ENCODE results near the gene RPL35A. TPM values are rescaled to one million over a fixed set of nuclear protein-coding genes. Genes with fewer than 3 reads are reported as not detected.
"Not testable (repeated sequence)": the region's sequence is repeated elsewhere in the genome, so short reads cannot be mapped to it uniquely, and the experiment has no call there.

Gene RPL35A
- total RNA-seq = 671 TPM
- long read RNA-seq, transcript RPL35A-205 (5 exons, 553 nt) = minor isoform, 5 of 216 reads
- long read RNA-seq, transcript RPL35A-206 (5 exons, 1,444 nt) = major isoform, 199 of 216 reads
- long read RNA-seq, partial matches to known transcripts = 9 of 216 reads
- long read RNA-seq, other reads (novel, unspliced or antisense) = 1 of 216 reads

DNA sequence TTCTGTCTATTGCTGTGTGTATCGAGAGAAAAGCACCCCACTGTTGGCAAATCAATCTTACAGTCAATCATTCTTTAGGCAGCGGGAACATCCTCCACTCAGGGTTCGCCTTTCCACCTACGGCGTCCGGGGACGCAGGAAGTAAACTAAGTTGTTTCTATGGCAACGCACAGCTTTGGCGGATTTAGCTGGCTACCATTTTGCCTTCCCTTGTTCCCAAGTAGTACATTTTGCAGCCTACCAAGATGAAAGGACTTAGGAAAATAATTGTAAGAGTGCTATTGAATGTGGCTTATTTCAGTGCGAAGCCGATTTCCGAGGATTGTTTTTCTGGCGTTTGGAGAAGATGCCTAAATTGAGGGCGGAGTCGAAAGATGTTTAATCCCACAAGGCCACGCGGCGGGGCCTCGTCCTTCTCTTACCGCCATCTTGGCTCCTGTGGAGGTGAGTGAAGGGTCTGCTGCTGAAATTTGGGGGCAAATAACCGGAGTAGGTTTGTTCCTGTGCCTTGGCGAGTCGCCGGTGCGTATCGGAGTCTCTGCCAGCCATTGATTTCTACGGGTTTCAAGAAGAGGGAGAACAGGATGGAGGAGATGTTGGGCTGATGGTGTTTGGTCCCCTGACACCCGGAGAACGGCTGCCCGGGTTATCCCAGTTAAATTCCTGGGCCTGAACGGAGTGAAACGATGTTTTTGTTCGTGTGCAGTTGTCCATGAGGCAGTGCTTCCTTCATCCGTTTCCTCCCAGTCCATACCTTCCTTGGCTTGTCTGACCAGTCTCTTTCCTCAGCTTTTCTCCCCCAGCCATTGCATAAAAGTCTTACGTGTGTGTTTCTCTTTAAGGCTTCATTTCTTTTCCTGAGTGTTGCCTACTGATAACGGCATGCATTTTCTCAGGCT is at the start of gene RPL35A:
TSS of gene RPL35A (plus strand) at position 413 of the 899 bp plus-strand sequence. CDS start 778 bp downstream, outside the sequence.
- intact Hi-C loops (cut with DNase I) = no loop called here
- DNase-seq = peak; percentile 92
- ATAC-seq (ENCODE audit: poor library complexity) = peak; percentile 93

DNA sequence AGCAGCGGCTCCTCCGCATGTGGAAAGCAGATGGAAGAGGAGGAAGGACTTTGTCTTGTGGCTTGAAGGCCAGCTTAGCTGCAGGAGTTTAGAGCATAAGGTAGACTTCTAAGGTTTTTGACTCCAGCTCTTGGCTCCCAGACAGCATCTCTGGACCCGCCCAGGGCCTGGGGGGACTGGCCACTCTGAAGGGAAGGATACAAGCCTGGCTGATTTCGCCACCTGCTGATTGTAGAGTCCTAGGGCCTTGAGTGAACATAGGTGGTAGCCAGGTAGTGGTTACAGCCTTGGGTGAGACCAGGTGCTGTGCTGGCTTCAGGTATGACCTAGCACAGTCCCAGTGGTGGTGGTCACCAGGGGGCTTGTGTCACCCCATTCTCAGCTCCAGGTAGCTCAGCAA is 48.4 kb upstream of the RPL35A start:
- ATAC-seq (ENCODE audit: poor library complexity) (no peak), DNase-seq (no peak)
- intact Hi-C loops (cut with DNase I) = no loop called here

DNA sequence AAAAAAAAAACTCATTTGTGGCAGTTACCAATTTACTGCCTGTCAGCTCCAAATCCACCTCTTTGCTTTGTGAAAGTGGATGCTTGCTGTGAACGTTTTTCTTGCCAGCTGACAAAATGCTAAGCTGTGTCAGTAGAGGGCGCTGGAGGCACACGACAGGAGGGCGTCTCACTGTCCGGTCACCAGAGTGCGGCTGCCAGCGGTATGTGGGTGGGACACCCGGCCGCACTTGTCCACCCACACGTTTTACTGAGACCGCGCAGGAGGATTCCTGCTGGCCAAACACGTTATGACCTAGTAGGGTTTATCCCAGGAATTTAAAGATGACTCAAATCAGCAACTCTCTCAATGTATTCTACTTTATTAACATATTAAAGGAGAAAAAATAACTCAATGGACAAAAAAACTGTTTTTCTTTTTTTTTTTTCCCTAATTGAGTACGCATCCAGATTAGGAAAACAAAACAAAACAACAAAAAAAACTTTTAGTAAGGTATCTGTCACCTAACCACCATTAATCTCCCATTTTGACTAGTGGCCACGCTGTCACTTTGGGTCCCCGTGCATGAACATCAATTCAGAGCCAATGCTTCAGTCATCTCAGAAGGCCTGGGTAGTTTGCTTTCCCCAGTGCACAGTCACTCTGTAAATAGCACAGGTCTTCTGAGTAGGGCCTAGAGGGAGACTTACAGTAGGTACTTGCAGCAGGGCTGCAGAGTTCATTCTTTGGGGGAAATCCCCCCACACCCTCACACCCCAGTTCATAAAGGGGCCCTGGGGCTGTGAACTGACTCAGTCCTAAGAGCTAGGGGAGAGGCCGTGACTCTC is 43.8 kb upstream of the RPL35A start:
- peak; percentile 98 for ATAC-seq (ENCODE audit: poor library complexity)
- intact Hi-C loops (cut with DNase I) = no loop called here
- peak; percentile 91 for DNase-seq

DNA sequence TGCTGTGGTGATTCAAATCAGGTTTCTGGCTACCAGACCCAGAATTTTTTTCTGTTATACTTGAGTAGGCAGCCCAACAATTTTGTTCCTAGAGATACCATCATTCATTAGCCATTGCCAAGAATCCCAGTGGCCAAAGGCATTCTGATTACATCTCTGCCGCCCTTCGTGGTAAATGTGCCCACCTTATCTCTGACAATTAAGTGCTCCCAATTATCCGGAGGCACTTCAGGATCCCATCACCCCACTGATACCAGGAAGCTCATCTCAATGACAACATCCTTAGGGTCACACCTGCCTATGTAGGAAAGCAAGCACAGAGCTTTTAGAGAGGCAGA is 43.2 kb upstream of the RPL35A start:
- no peak for DNase-seq
- intact Hi-C loops (cut with DNase I) = no loop called here
- no peak for ATAC-seq (ENCODE audit: poor library complexity)

DNA sequence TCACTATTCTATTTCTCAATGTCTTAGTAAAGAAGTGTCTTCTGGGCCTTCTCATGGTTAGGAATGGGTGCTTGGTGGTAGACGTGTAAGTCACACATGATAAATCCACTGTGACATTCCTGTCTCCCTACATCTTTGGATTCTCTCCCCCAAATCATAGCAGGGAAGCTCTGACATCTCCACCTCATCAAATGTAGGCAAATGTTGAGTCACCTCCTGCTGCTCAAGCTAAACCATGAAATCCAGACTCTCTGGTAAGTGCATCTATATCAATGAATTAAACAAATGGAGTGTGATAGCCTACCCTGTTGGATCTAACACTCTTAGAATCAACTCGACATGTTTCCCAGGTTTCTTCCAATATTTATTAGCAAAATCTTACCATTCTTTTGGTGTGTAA is 42.8 kb upstream of the RPL35A start:
- intact Hi-C loops (cut with DNase I) = no loop called here

DNA sequence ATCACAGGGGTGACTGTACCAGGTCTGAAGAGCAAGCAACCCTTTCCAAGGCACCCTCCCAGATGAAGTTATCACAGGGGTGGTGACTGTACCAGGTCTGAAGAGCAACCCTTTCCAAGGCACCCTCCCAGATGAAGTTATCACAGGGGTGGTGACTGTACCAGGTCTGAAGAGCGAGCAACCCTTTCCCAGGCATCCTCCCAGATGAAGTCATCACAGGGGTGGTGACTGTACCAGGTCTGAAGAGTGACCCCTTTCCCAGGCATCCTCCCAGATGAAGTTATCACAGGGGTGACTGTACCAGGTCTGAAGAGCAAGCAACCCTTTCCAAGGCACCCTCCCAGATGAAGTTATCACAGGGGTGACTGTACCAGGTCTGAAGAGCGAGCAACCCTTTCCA is 41.4 kb upstream of the RPL35A start:
- intact Hi-C loops (cut with DNase I); DNase-seq; ATAC-seq (ENCODE audit: poor library complexity): not testable (repeated sequence)

More for the DNA sequence above, 42.8 kb upstream of the RPL35A start:
- no peak for ATAC-seq (ENCODE audit: poor library complexity)
- no peak for DNase-seq

DNA sequence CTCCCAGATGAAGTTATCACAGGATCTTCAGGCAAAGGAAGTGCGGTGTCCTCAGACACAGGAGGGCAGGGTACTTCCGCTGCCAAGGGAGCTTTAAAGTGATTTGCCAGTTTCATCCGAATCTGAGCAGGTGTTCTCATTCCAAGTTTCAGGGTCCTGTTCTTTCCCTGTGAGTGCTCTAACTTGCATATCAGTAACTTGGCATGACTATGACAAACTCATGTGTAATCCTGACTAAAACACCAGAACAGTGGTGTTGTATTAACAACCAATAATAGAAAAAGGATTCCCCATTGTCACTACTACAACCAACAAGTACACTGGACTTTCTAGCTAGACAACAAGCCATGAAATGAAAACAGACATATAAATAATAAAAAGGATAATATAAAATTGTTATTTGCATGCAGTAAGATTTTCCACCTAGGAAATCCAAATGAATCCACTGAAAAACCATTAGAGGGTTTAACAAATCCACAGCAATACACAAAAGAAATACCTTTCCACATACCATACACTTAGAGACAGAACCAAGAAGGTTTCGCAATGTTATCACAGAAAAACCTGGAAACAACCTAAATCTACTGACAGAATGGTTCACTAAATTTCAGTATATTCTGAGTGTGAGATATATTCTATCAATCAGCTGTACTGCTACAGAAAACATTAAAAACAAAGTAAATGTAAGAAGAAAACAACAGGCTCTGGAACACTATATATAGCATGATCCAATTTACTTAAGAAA is 40.9 kb upstream of the RPL35A start:
- no peak for DNase-seq
- no peak for ATAC-seq (ENCODE audit: poor library complexity)
- intact Hi-C loops (cut with DNase I) = no loop called here

DNA sequence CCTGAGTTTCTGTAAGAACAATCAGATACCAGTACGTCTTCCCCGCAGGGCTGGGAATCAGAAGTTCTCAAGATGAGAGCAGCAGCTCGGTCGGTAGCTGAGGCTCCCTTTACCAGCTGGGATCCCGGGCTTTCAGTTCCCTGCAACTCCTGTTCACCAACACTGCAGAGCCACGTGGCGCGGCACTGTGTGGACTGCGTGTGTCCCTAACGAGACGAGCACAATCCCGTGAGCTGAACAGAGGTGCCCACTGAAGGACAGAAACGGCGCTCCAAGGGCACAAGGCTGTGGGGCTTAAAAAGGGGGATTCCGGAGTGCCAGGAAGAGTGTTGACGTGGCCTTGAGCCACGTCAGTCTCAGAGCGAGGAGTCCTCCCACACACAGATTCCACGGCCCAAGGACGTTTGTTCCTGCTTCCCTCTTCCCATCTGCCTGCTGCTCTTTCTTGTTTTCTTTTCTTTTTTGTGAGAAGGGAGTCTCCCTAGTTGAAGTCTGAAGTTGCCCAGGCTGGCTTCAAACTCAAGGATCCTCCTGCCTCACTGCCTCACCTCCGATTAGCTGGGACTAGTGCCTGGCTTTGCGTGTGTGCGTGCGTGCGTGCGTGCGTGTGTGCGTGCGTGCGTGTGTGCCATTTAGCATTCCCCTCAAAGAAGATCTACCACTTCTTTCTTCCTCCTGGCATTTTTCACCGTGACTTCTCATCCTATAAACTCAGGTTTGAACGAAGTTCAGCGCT is 37.1 kb upstream of the RPL35A start:
- intact Hi-C loops (cut with DNase I) = no loop called here
- ATAC-seq (ENCODE audit: poor library complexity) (peak; percentile 52), DNase-seq (no peak)

DNA sequence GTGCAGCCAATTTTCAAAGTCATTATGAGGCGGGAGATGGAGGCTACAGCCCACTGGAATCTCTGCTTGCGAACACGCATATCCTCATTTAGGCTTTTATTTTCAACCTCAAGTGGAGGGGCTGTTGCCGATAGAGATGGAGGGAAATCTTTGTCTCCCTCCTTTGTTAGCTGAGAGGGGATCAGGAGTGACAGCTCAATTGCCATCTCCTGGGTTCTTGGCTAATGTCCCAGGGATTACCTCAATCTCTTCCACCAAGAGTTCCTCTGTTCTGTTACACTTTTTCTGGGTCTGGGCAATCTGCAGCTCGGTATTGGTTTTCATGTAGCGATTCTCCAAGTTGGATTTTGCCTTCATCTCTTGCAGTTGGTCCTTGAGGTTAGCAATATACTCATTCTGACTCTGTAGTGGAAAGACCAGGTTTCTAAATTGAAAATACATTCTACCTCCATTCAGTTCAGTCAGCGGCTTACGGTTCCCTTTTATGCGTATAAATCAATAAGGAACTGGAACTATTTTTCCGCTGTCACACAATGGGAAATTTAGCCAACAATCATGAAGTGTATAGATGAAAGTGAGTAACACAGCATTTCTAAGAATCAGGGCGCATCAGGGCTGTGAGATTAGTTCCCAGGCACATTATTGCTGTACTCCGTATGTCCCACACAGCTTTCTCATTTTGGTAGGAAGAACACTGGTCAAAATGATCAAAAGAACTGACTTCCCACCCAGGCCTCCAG is 36.2 kb upstream of the RPL35A start:
- ATAC-seq (ENCODE audit: poor library complexity) = no peak
- intact Hi-C loops (cut with DNase I) = no loop called here
- no peak for DNase-seq

DNA sequence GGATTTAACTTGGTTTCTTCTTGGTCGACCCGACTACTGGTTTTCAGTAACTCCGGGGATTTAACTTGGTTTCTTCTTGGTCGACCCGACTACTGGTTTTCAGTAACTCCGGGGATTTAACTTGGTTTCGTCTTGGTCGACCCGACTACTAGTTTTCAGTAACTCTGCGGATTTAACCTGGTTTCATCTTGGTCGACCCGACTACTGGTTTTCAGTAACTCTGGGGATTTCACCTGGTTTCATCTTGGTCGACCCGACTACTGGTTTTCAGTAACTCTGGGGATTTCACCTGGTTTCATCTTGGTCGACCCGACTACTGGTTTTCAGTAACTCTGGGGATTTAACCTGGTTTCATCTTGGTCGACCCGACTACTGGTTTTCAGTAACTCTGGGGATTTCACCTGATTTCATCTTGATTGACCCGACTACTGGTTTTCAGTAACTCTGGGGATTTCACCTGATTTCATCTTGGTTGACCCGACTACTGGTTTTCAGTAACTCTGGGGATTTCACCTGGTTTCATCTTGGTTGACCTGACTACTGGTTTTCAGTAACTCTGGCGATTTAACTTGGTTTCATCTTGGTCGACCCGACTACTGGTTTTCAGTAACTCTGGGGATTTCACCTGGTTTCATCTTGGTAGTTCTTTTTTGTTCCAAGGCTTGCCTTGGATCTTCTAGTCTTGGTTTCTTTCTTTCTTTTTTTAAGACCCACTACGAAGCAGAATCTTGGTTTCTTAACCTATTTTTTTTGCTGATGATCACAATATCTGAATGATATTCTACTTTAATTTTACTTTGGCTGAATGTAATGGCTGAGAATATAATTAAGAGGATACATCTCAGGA is 28.3 kb upstream of the RPL35A start:
- intact Hi-C loops (cut with DNase I); DNase-seq; ATAC-seq (ENCODE audit: poor library complexity): not testable (repeated sequence)

DNA sequence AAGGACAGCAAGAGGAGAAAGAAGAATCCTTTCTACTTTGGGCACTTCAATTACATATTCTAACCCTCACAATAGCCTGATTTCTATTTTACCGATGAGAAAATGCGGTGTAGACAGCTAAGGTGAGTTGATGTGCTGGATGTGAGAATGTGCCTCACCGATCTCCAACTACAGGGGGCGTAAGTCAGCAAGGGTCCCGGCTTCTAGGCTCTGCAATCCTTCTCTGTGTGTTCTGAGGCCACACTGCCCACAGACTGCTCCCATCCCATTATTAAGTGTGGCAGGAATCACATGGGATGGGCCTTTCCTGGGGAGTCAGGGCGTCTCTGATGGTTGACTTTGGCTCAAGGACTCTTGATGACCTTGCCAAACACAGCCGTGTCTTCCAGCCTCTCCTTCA is 23.6 kb upstream of the RPL35A start:
- DNase-seq (no peak), ATAC-seq (ENCODE audit: poor library complexity) (no peak)
- intact Hi-C loops (cut with DNase I) = no loop called here

DNA sequence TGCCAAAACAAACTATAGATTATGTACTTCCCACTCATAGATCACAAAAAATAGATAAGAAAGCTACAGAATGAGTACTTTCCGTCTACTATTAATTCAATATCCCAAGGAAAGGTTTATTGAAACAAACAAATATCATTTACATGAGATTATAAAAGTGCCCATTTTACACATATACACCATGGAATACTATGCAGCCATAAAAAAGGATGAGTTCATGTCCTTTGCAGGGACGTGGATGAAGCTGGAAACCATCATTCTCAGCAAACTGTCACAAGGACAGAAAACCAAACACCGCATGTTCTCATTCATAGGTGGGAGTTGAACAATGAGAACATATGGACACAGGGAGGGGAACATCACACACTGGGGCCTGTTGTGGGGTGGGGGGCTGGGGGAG is 22.4 kb upstream of the RPL35A start:
- intact Hi-C loops (cut with DNase I); DNase-seq; ATAC-seq (ENCODE audit: poor library complexity): not testable (repeated sequence)

DNA sequence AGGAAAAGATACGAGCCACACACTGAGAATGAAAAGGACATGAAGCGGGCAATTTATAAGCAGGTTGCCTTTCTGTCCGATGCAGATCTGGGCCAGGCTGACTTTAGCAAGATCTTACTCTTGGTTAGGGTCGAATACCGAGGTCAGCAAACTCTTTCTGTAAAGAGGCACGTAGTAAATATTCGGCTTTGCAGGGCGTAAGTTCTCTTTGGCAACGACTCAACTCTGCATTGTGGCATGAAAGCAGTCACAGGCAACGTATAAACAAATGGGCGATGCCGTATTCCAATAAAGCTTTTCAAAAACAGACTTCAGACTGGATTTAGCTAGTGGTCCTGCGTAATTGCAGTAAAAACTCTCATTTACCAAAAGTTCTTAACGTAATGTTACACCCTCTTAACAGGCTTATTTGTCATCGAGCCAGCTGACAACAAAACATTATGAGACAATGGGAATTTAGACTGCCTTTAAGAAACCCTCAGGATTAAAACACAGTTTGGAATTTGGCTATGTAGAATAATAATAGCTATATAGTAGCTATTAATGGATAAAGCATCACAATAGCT is 13.1 kb upstream of the RPL35A start:
- ATAC-seq (ENCODE audit: poor library complexity) (no peak), DNase-seq (no peak)
- intact Hi-C loops (cut with DNase I) = no loop called here

DNA sequence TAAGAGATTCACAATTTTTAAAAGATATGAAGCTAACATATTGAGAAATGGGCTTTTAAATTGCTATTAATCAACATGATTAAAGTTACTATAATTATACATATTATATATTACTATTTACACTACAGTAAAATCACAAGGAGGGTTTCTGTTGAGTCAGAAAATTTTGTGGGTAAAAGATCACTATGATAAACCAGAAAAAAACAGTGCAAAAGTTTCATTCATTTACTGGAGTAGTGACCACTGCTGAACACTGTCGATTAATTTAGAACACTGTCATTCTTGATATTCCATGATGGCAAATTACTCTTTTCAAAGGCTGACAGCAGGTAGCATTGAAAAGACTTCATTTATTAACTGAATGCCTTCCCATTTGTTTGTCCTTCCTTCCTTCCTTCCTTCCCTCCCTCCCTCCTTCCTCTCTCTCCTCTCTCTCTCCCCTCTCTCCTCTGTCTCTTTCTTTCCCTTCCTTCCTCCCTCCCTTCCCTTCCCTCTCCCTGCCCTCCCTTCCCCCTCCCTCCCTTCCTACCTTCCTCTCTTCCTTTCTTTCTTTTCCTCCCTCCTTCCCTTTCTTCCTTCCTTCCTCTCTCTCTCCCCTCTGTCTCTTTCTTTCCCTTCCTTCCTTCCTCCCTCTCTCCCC is 9.1 kb upstream of the RPL35A start:
- ATAC-seq (ENCODE audit: poor library complexity) = no peak

DNA sequence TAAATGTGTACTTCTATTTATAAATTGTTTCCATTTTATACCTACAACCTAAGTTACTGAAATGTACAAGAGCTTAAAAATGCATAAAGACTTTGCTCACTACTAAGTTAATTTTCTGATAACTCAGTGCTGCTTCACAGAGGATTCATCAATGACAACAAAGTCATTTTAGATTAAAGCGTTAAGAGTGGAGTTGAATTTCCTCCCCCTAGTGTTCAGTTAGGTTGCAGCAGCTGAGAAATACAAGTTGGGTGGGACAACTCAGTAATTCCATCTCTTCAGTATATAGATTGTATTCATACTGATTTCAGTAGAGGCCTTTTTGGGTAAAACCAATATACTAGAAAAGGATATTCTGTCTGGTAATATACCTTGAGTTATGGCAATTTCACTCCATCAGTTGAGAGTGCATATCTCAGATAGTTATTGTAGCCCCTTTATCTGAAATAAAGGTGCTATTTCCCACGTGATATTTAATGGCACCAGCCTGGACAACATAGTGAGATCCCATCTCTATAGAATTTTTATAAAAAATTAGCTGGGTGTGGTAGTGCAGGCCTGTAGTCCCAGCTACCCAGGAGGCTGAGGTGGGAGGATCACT is 6.9 kb upstream of the RPL35A start:
- intact Hi-C loops (cut with DNase I) = no loop called here
- ATAC-seq (ENCODE audit: poor library complexity) = no peak
- no peak for DNase-seq

More for the DNA sequence above, 9.1 kb upstream of the RPL35A start:
- intact Hi-C loops (cut with DNase I) = no loop called here
- no peak for DNase-seq
